B cell (primary cell): ENCODE measurements around the gene BCKDHA. TPM values are rescaled to one million over a fixed set of nuclear protein-coding genes. Genes with fewer than 3 reads are reported as not detected.

Source experiments
- ATAC-seq: fragments of 200-7000 bp; cut with Tn5 transposase; one replicate; pipeline ENCODE4 v1.10.0; 2021; ENCODE audit warnings: low read depth, mild to moderate bottlenecking, moderate number of reproducible peaks, moderate library complexity
- CTCF ChIA-PET: fragments of 350-600 bp; sonication (Branson Sonifier 250); formaldehyde crosslinking; loops from one replicate; lab custom pipeline; 2021; ENCODE audit warnings: antibody characterized with exemption, inconsistent platforms; lab: Charles Lee
- POLR2A ChIA-PET: fragments of 350-600 bp; sonication (Branson Sonifier 250); formaldehyde crosslinking; loops from one replicate; lab custom pipeline; 2021; ENCODE audit warnings: antibody characterized with exemption; lab: Charles Lee
- DNase-seq: peaks from one replicate; pipeline ENCODE4 v3.0.0; 2013
- H2AFZ ChIP-seq: 2 replicates; pipeline ENCODE4 v1.6.1; 2012; ENCODE audit warnings: mild to moderate bottlenecking, low read depth, low read length; ENCODE audit not compliant: insufficient read depth, poor library complexity, severe bottlenecking
- H3K27ac ChIP-seq, 2 donors: 1 replicate in 1 of 2; 2 replicates in 1 of 2; pipeline ENCODE4 v1.5.1; 2012 to 2013; ENCODE audit warnings: low read length in 2 of 2, mild to moderate bottlenecking in 2 of 2, moderate library complexity in 1 of 2
- H3K27me3 ChIP-seq, 4 experiments: fragments of 200-600 bp in 1 of 4; sonication (generic) in 1 of 4; replicated peaks in 1 of 4; 1 replicate in 2 of 4; 2 replicates in 2 of 4; pipeline versions ENCODE4 v1.6.1 to v1.7.0; 2013 to 2016; ENCODE audit warnings: low read length in 3 of 4, mild to moderate bottlenecking in 2 of 4, mixed read lengths in 1 of 4, moderate library complexity in 1 of 4; ENCODE audit not compliant: insufficient read depth in 4 of 4, control insufficient read depth in 3 of 4; ENCODE audit errors: control extremely low read depth in 1 of 4
- H3K36me3 ChIP-seq, 2 experiments: replicated peaks in 1 of 2; 1 replicate in 1 of 2; 2 replicates in 1 of 2; pipeline versions ENCODE4 v1.6.1 to v1.7.1; 2013; ENCODE audit warnings: low read length in 1 of 2; ENCODE audit not compliant: insufficient read depth in 2 of 2, control insufficient read depth in 1 of 2; ENCODE audit errors: control extremely low read depth in 1 of 2, extremely low read depth in 1 of 2
- H3K4me1 ChIP-seq, 2 donors: fragments of 200-600 bp in 1 of 2; sonication (generic) in 1 of 2; 1 replicate in 1 of 2; 2 replicates in 1 of 2; pipeline versions ENCODE4 v1.5.1 to v1.6.1; 2013 to 2017; ENCODE audit warnings: low read length in 2 of 2; ENCODE audit not compliant: control insufficient read depth in 2 of 2, insufficient read depth in 2 of 2
- H3K4me2 ChIP-seq: replicated peaks from 2 replicates; pipeline ENCODE3; 2012; ENCODE audit warnings: mild to moderate bottlenecking, low read depth, low read length; ENCODE audit not compliant: poor library complexity, severe bottlenecking
- H3K4me3 ChIP-seq, 5 experiments: fragments of 200-600 bp in 1 of 5; sonication (generic) in 1 of 5; 1 replicate in 3 of 5; 2 replicates in 2 of 5; pipeline versions ENCODE4 v1.5.1 to v1.7.0; 2011 to 2016; ENCODE audit warnings: low read length in 4 of 5, mild to moderate bottlenecking in 4 of 5, low read depth in 2 of 5, control low read depth in 1 of 5, moderate library complexity in 1 of 5; ENCODE audit not compliant: insufficient read depth in 1 of 5; ENCODE audit errors: control extremely low read depth in 1 of 5, extremely low read depth in 1 of 5
- H3K79me2 ChIP-seq: fragments of 200-600 bp; sonication (generic); one replicate; pipeline ENCODE4 v1.6.0; 2016; ENCODE audit warnings: low read length; ENCODE audit not compliant: control insufficient read depth, insufficient read depth
- H3K9ac ChIP-seq: fragments of 200-600 bp; sonication (generic); 2 replicates; pipeline ENCODE4 v1.6.1; 2017; ENCODE audit warnings: mild to moderate bottlenecking, low read length, moderate library complexity
- H3K9me3 ChIP-seq, 3 donors: one replicate each; pipeline versions ENCODE4 v1.6.1 to v1.7.1; 2013; ENCODE audit warnings: low read length in 2 of 3; ENCODE audit not compliant: control insufficient read depth in 2 of 3, insufficient read depth in 1 of 3; ENCODE audit errors: control extremely low read depth in 1 of 3
- H4K20me1 ChIP-seq: 2 replicates; pipeline ENCODE4 v1.6.0; 2012; ENCODE audit warnings: mild to moderate bottlenecking, low read length; ENCODE audit not compliant: insufficient read depth, control insufficient read depth, poor library complexity, severe bottlenecking
- H3K27ac Mint-ChIP-seq: one replicate; pipeline ENCODE4 v1.8.0; 2021; ENCODE audit warnings: mixed read lengths
- H3K27me3 Mint-ChIP-seq: one replicate; pipeline ENCODE4 v1.8.0; 2021; ENCODE audit warnings: mixed read lengths
- H3K4me1 Mint-ChIP-seq: one replicate; pipeline ENCODE4 v1.8.0; 2021; ENCODE audit warnings: mixed read lengths
- H3K4me3 Mint-ChIP-seq: one replicate; pipeline ENCODE4 v1.8.0; 2021; ENCODE audit warnings: mixed read lengths
- H3K9me3 Mint-ChIP-seq: one replicate; pipeline ENCODE4 v1.8.0; 2022; ENCODE audit warnings: mixed read lengths; ENCODE audit not compliant: insufficient read depth
- EZH2 ChIP-seq: IDR thresholded peaks from 2 replicates; pipeline ENCODE4 v1.6.1; 2012; ENCODE audit warnings: borderline replicate concordance, low read depth, mild to moderate bottlenecking, moderate library complexity, low read length; ENCODE audit not compliant: insufficient read depth, poor library complexity, severe bottlenecking
- WGBS: methylation state at CpG from one replicate; pipeline ENCODE4 v1.1.5; 2013; ENCODE audit warnings: missing lambda C conversion rate; ENCODE audit not compliant: insufficient coverage; 5-methylcytosine and 5-hydroxymethylcytosine counted together
- intact Hi-C: fragments of 100-400 bp; cut with micrococcal nuclease; formaldehyde crosslinking; loops from one replicate; pipeline ENCODE4 v1.10.0; 2022
- polyA plus RNA-seq: library from polyadenylated mRNA; depleted of rRNA; stranded (reverse); fragments of >200 nt; gene quantifications from 2 replicates; pipeline ENCODE4 v1.2.3, GENCODE V29; 2012
- total RNA-seq, 2 donors: library from RNA; stranded (reverse); fragments of 120-200 nt in 1 of 2; gene quantifications; 1 replicate in 1 of 2; 2 replicates in 1 of 2; pipeline versions ENCODE4 v1.2.3 to v1.2.4, GENCODE V29; 2013 to 2022
- TF ChIP-seq, protein P1 (sequence below): fragments of 200-600 bp; IDR thresholded peaks from one replicate; pipeline ENCODE4 v1.8.0; 2022; ENCODE audit warnings: antibody characterized with exemption, mild to moderate bottlenecking

The BCKDHA gene
- total and polyA plus RNA-seq, 2 donors (not counting 1 experiment from before 2014, with no cell fraction given) = 20.6 to 39.7 TPM

DNA sequence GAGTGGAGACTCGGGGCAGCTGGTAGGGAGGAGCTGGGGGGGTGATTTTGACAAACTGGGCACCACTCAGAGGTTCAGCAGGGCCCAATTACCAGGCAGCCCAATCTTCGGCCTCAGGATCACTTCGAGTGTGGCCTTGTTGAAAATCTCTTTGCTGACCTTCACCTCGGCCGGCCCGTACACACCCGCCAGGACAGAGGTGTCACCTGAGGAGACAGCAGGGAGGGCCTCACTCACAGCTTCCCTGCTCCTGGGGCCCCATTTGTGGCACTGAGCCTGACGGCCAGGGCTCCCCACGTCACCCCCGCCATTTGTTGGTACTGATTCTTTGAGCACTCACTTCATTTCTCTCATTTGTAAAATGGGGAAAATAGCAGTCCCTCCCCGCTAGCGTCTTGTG lies 4.8 kb upstream of the BCKDHA start:
- Histone ChIP-seq H3K9me3 (no peaks in the 10 kb centered on the region), H3K27ac (no peak overlapping the region), H3K36me3 (peaks cover 0 to 44% of the 10 kb centered on the region in 2 experiments), H4K20me1 (no peaks in the 10 kb centered on the region), H3K4me1 (peaks cover 15 to 16% of the 10 kb centered on the region in 2 donors), H3K79me2 (peaks cover 36% of the 10 kb centered on the region), H2AFZ (no peak overlapping the region), H3K4me3 (no peak overlapping the region), H3K9ac (no peak overlapping the region), H3K4me2 (no peak overlapping the region), H3K27me3 (no peaks in the 10 kb centered on the region)
- no peak overlapping the region for H3K4me3 Mint-ChIP-seq
- WGBS = 99% methylated on average over 12 of the region's 12 CpGs
- TF ChIP-seq EZH2 = no peak
- TF ChIP-seq, protein P1, sequence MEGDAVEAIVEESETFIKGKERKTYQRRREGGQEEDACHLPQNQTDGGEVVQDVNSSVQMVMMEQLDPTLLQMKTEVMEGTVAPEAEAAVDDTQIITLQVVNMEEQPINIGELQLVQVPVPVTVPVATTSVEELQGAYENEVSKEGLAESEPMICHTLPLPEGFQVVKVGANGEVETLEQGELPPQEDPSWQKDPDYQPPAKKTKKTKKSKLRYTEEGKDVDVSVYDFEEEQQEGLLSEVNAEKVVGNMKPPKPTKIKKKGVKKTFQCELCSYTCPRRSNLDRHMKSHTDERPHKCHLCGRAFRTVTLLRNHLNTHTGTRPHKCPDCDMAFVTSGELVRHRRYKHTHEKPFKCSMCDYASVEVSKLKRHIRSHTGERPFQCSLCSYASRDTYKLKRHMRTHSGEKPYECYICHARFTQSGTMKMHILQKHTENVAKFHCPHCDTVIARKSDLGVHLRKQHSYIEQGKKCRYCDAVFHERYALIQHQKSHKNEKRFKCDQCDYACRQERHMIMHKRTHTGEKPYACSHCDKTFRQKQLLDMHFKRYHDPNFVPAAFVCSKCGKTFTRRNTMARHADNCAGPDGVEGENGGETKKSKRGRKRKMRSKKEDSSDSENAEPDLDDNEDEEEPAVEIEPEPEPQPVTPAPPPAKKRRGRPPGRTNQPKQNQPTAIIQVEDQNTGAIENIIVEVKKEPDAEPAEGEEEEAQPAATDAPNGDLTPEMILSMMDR = no peak
- ChIA-PET POLR2A (no interaction called here), CTCF (interaction anchor here (0.6 to 1.3 kb wide), 2 partner anchors 14 to 928 kb away, joined by 4 read pairs; no protein-coding TSS in a partner anchor)
- ATAC-seq (no peak), DNase-seq (no peak)
- H3K27ac Mint-ChIP-seq = no peak overlapping the region
- no peaks in the 10 kb centered on the region for H3K9me3 Mint-ChIP-seq
- H3K27me3 Mint-ChIP-seq = no peaks in the 10 kb centered on the region
- H3K4me1 Mint-ChIP-seq = peaks cover 22% of the 10 kb centered on the region
- intact Hi-C loops = no loop called here

DNA sequence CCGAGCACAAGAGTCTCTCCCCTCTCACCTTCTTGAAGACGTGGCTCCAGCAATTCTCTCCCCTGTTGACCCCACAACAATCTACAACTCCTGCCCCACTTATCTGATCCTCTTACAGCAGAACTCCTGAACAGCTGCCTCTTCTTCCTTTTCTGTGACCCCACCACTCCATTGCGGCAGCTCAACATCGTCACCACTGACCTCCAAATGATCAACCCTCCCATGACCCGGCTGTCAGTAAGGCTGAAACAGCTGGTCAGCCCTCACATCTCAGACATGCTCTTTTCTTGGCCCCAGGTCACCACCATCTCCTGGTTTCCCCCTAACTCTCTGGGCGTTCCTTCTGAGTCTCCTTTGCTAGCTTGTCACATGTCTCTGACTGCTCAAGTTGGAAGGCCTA lies 2.3 kb upstream of the BCKDHA start:
- Histone ChIP-seq H3K4me3 (no peak overlapping the region), H3K4me2 (no peak overlapping the region), H2AFZ (no peak overlapping the region), H4K20me1 (no peaks in the 10 kb centered on the region), H3K9me3 (no peaks in the 10 kb centered on the region), H3K27me3 (no peaks in the 10 kb centered on the region), H3K27ac (no peak overlapping the region), H3K36me3 (peaks cover 0 to 24% of the 10 kb centered on the region in 2 experiments), H3K9ac (no peak overlapping the region), H3K79me2 (peaks cover 59% of the 10 kb centered on the region), H3K4me1 (peaks cover 27 to 28% of the 10 kb centered on the region in 2 donors)
- Mint-ChIP-seq H3K27me3 (no peaks in the 10 kb centered on the region), H3K27ac (peak overlapping the region; percentile 22), H3K9me3 (no peaks in the 10 kb centered on the region), H3K4me3 (peak overlapping the region; percentile 80), H3K4me1 (peaks cover 40% of the 10 kb centered on the region)
- POLR2A ChIA-PET = interaction anchor here (0.8 kb wide), 1 partner anchor 31 kb away, joined by 3 read pairs; the partner anchor contains the start of gene B9D2
- intact Hi-C loops = loop anchor here (5.0 kb wide), 1 partner anchor 678 kb away; the partner anchor contains the start of genes COQ8B and ITPKC
- TF ChIP-seq, protein P1 = no peak
- TF ChIP-seq EZH2 = no peak
- ATAC-seq (no peak), DNase-seq (no peak)
- 79% methylated on average over 6 of the region's 6 CpGs for WGBS
- CTCF ChIA-PET = no interaction called here
